ENCODE measurements around the gene ZNF428. TPM values are rescaled to one million over a fixed set of nuclear protein-coding genes. Genes with fewer than 3 reads are reported as not detected.

ZNF428 gene
- total RNA-seq, 1 donor from 2014 or later: 53.4 TPM

DNA sequence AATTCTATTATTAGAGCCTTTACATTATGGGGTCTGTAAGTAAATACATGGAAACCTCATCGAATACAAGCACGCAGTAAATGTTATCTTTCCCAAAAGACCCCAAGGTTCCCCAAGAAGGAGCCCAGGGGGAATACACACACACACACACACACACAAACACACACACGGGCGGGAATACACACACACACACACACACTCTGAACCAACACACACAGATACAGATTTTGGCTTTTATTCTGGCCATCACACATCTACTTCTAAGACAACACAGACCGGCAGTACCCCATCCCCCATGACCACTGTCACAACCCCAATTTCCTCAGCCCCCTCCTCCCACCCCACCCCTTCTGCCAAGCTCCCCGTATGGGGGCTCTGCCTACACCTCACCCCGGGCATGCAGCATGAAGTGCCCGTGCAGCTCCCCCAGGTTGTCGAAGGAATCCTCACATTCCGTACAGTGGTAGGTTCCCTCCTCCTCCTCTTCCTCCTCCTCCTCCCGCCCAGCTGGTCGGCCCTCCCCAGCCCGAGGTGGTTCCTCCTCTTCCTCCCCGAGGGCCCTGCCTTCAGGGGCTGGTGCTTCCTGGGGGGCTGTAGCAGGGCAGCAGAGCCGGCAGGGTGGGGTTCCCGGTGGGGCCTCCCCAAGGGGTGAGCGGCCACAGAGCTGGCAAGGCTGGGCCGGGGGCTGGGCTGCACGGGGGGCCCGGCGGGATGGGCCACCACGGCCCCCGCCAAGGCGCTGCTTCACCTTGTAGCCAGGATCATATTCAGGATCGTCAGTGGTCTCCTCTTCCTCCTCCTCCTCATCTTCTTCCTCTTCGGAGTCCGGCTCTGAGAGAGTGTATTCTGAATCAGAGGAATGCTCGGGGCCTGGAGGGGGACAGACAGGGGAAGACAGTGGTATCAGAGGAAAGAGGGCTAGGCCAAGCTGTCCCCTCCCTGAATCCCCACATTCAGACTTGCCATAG lies 11.9 kb downstream of the ZNF428 start:
- FAIRE-seq: no peak

DNA sequence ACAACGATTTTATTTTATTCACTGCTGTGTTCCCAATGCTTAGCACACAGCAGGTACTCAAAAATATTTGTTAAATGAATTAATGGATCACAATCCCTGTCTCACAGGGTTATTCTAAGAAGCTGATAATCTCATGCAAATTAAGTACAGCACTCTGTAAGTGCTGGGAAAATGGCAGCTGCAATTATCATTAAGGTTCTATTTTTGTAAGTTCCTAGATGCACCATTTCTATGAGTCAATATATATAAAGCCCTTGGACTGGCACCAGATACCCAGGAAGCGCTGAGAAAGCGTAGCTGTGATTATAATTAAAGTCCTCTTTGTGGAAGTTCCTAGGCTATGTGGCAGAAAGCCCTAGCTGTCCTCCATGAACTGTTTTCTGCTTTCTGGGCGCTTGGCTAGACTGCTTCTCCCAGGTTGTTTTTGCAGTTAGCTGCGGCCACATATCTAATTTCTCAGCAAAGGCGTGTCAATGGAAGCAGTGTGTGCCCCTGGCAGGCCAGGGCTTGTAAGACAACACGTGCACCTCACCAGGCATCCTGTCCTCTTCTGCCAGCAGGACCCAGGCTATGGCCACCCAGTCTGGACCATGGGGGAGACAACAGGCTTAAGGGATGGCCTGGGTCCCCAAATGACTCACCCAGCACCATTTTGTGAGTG lies 12.7 kb downstream of the ZNF428 start:
- no peaks in the 10 kb centered on the region for H3K27me3 Mint-ChIP-seq (ENCODE audit: low read depth, unreplicated experiment)
- Histone ChIP-seq H3K9me3 (ENCODE audit: insufficient read depth, low read depth, low read length) (no peaks in the 10 kb centered on the region), H3K4me1 (ENCODE audit: insufficient read depth, low read length) (peaks cover 13% of the 10 kb centered on the region), H3K4me3 (ENCODE audit: insufficient read depth, low read depth, low read length) (no peak overlapping the region), H3K27ac (ENCODE audit: low read depth, low read length) (no peak overlapping the region), H3K36me3 (ENCODE audit: insufficient read depth, low read length) (no peaks in the 10 kb centered on the region), H4K20me1 (ENCODE audit: insufficient read depth, low read length) (peaks cover 31% of the 10 kb centered on the region), H2AFZ (ENCODE audit: low read depth, low read length) (no peak overlapping the region), H3K4me2 (ENCODE audit: low read length) (no peak overlapping the region), H3K79me2 (ENCODE audit: insufficient read depth, low read length) (peaks cover 31% of the 10 kb centered on the region), H3K27me3 (ENCODE audit: insufficient read depth, low read length) (no peaks in the 10 kb centered on the region), H3K9ac (ENCODE audit: low read length) (no peak overlapping the region)
- no peak overlapping the region for H3K27ac Mint-ChIP-seq (ENCODE audit: unreplicated experiment)
- no peak for TF ChIP-seq EZH2 (IDR thresholded peaks at IDR 0.05; ENCODE audit: insufficient read depth, low read length)
- TF ChIP-seq, protein P1, sequence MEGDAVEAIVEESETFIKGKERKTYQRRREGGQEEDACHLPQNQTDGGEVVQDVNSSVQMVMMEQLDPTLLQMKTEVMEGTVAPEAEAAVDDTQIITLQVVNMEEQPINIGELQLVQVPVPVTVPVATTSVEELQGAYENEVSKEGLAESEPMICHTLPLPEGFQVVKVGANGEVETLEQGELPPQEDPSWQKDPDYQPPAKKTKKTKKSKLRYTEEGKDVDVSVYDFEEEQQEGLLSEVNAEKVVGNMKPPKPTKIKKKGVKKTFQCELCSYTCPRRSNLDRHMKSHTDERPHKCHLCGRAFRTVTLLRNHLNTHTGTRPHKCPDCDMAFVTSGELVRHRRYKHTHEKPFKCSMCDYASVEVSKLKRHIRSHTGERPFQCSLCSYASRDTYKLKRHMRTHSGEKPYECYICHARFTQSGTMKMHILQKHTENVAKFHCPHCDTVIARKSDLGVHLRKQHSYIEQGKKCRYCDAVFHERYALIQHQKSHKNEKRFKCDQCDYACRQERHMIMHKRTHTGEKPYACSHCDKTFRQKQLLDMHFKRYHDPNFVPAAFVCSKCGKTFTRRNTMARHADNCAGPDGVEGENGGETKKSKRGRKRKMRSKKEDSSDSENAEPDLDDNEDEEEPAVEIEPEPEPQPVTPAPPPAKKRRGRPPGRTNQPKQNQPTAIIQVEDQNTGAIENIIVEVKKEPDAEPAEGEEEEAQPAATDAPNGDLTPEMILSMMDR (IDR thresholded peaks at IDR 0.05; ENCODE audit: insufficient read depth, low read depth, low read length): no peak
- H3K36me3 Mint-ChIP-seq (ENCODE audit: low read depth, unreplicated experiment): peaks cover 14% of the 10 kb centered on the region
- no peak for FAIRE-seq
- H3K9me3 Mint-ChIP-seq (ENCODE audit: unreplicated experiment): no peaks in the 10 kb centered on the region
- DNase-seq (ENCODE audit: low read depth): no peak
- H3K4me3 Mint-ChIP-seq (ENCODE audit: unreplicated experiment): no peak overlapping the region
- H3K4me1 Mint-ChIP-seq (ENCODE audit: low read depth, unreplicated experiment): peaks cover 6% of the 10 kb centered on the region

More for the DNA sequence above, 11.9 kb downstream of the ZNF428 start:
- no peaks in the 10 kb centered on the region for H3K27me3 Mint-ChIP-seq (ENCODE audit: low read depth, unreplicated experiment)
- Histone ChIP-seq H3K79me2 (ENCODE audit: insufficient read depth, low read length) (peaks cover 39% of the 10 kb centered on the region), H3K27me3 (ENCODE audit: insufficient read depth, low read length) (no peaks in the 10 kb centered on the region), H3K9me3 (ENCODE audit: insufficient read depth, low read depth, low read length) (no peaks in the 10 kb centered on the region), H3K36me3 (ENCODE audit: insufficient read depth, low read length) (peaks cover 3% of the 10 kb centered on the region), H3K27ac (ENCODE audit: low read depth, low read length) (no peak overlapping the region), H2AFZ (ENCODE audit: low read depth, low read length) (no peak overlapping the region), H3K9ac (ENCODE audit: low read length) (no peak overlapping the region), H3K4me3 (ENCODE audit: insufficient read depth, low read depth, low read length) (no peak overlapping the region), H3K4me1 (ENCODE audit: insufficient read depth, low read length) (peaks cover 13% of the 10 kb centered on the region), H4K20me1 (ENCODE audit: insufficient read depth, low read length) (peaks cover 38% of the 10 kb centered on the region), H3K4me2 (ENCODE audit: low read length) (no peak overlapping the region)
- H3K4me3 Mint-ChIP-seq (ENCODE audit: unreplicated experiment): no peak overlapping the region
- peaks cover 4% of the 10 kb centered on the region for H3K9me3 Mint-ChIP-seq (ENCODE audit: unreplicated experiment)
- H3K4me1 Mint-ChIP-seq (ENCODE audit: low read depth, unreplicated experiment): peaks cover 6% of the 10 kb centered on the region
- no peak for DNase-seq (ENCODE audit: low read depth)
- H3K36me3 Mint-ChIP-seq (ENCODE audit: low read depth, unreplicated experiment): peaks cover 21% of the 10 kb centered on the region
- H3K27ac Mint-ChIP-seq (ENCODE audit: unreplicated experiment): peak overlapping the region; percentile 26
- TF ChIP-seq, protein P1 (IDR thresholded peaks at IDR 0.05; ENCODE audit: insufficient read depth, low read depth, low read length): no peak
- TF ChIP-seq EZH2 (IDR thresholded peaks at IDR 0.05; ENCODE audit: insufficient read depth, low read length): no peak

Measured in astrocyte (in vitro differentiated cells and primary cell).